H1 (cell line): Measurements from ENCODE around the gene TMEM97. TPM values are rescaled to one million over a fixed set of nuclear protein-coding genes. Genes with fewer than 3 reads are reported as not detected.

ENCODE experiments used
- CTCF ChIA-PET: fragments of 300-600 bp; sonication (Branson Sonifier 250); formaldehyde crosslinking; loops from one replicate; lab custom pipeline; 2021; ENCODE audit not compliant: partially characterized antibody; lab: Charles Lee
- POLR2A ChIA-PET: fragments of 300-600 bp; sonication (Branson Sonifier 250); formaldehyde crosslinking; loops from one replicate; lab custom pipeline; 2021; ENCODE audit warnings: inconsistent platforms; ENCODE audit not compliant: partially characterized antibody; lab: Charles Lee
- DNase-seq, 2 experiments: peaks; one replicate each; pipeline versions ENCODE4 v3.0.0 to v3.0.0-alpha.2; 2010 to 2022; ENCODE audit warnings: low spot score in 2 of 2, low read depth in 1 of 2, mixed read lengths in 1 of 2
- FAIRE-seq: peaks from 2 replicates; lab custom pipeline; 2011; peaks lifted over from hg19 to GRCh38; lab: Jason Lieb, UNC
- H2AFZ ChIP-seq: 2 replicates; pipeline ENCODE4 v1.8.1; 2012; ENCODE audit warnings: low read length, inconsistent platforms
- H2AK5ac ChIP-seq: 2 replicates; pipeline ENCODE4 v1.6.1; 2013; ENCODE audit warnings: low read depth, low read length
- H2BK120ac ChIP-seq: replicated peaks from 2 replicates; pipeline ENCODE3; 2013; ENCODE audit warnings: low read depth, low read length, inconsistent platforms
- H2BK12ac ChIP-seq: 2 replicates; pipeline ENCODE4 v1.6.1; 2013; ENCODE audit warnings: low read depth, low read length
- H2BK15ac ChIP-seq: 2 replicates; pipeline ENCODE4 v1.6.1; 2013; ENCODE audit warnings: low read length
- H2BK20ac ChIP-seq: 2 replicates; pipeline ENCODE4 v1.6.1; 2013; ENCODE audit warnings: low read length
- H2BK5ac ChIP-seq: 2 replicates; pipeline ENCODE4 v1.6.1; 2013; ENCODE audit warnings: low read depth, low read length
- H3K14ac ChIP-seq: 2 replicates; pipeline ENCODE4 v1.6.1; 2013; ENCODE audit warnings: inconsistent platforms; ENCODE audit not compliant: insufficient read length
- H3K18ac ChIP-seq: 2 replicates; pipeline ENCODE4 v1.6.1; 2013; ENCODE audit warnings: low read length; ENCODE audit errors: extremely low read depth
- H3K23ac ChIP-seq: 2 replicates; pipeline ENCODE4 v1.6.1; 2013; ENCODE audit warnings: inconsistent platforms; ENCODE audit not compliant: insufficient read length
- H3K23me2 ChIP-seq: 2 replicates; pipeline ENCODE4 v1.6.1; 2013; ENCODE audit warnings: low read depth, low read length
- H3K27ac ChIP-seq: 2 replicates; pipeline ENCODE4 v1.6.1; 2011; ENCODE audit warnings: low read depth, low read length, inconsistent platforms
- H3K27me3 ChIP-seq, 4 experiments: replicated peaks in 1 of 4; 1 replicate in 1 of 4; 2 replicates in 3 of 4; pipeline versions ENCODE4 v1.6.1 to v1.8.1; 2011 to 2013; ENCODE audit warnings: low read length in 3 of 4, mild to moderate bottlenecking in 3 of 4, inconsistent platforms in 2 of 4, mixed read lengths in 2 of 4, moderate library complexity in 1 of 4; ENCODE audit not compliant: control insufficient read depth in 3 of 4, insufficient read depth in 3 of 4; ENCODE audit errors: extremely low read depth in 1 of 4
- H3K36me3 ChIP-seq, 4 experiments: 2 replicates each; pipeline versions ENCODE4 v1.6.1 to v1.8.1; 2011 to 2013; ENCODE audit warnings: mild to moderate bottlenecking in 4 of 4, low read length in 3 of 4, moderate library complexity in 2 of 4, control low read depth in 1 of 4, inconsistent platforms in 1 of 4; ENCODE audit not compliant: insufficient read depth in 4 of 4, control insufficient read depth in 2 of 4
- H3K4ac ChIP-seq: replicated peaks from 2 replicates; pipeline ENCODE3; 2013; ENCODE audit warnings: low read length, low read depth, mixed read lengths, inconsistent platforms; ENCODE audit not compliant: insufficient read length
- H3K4me1 ChIP-seq, 4 experiments: replicated peaks in 1 of 4; 1 replicate in 1 of 4; 2 replicates in 3 of 4; pipeline versions ENCODE4 v1.6.1 to v1.8.1; 2011 to 2013; ENCODE audit warnings: low read length in 3 of 4, inconsistent platforms in 2 of 4, mixed read lengths in 1 of 4; ENCODE audit not compliant: insufficient read depth in 4 of 4, control insufficient read depth in 3 of 4
- H3K4me2 ChIP-seq, 2 experiments: 2 replicates each; pipeline versions ENCODE4 v1.6.1 to v1.8.1; 2011 to 2013; ENCODE audit warnings: low read depth in 2 of 2, low read length in 2 of 2, control low read depth in 1 of 2, inconsistent platforms in 1 of 2, mild to moderate bottlenecking in 1 of 2; ENCODE audit not compliant: insufficient read depth in 1 of 2
- H3K4me3 ChIP-seq, 4 experiments: fragments of 200-600, 300-600 bp in 1 of 4; sonication (generic), shearing (Covaris generic), sonication (Bioruptor Twin) in 1 of 4; 2 replicates each; pipeline versions ENCODE4 v1.5.1 to v1.8.1; 2011 to 2016; ENCODE audit warnings: low read length in 4 of 4, low read depth in 3 of 4, control low read depth in 2 of 4, inconsistent platforms in 2 of 4, mild to moderate bottlenecking in 2 of 4, mixed read lengths in 1 of 4, moderate library complexity in 1 of 4; ENCODE audit not compliant: insufficient read depth in 2 of 4; ENCODE audit errors: extremely low read depth in 1 of 4
- H3K56ac ChIP-seq: replicated peaks from 2 replicates; pipeline ENCODE3; 2013; ENCODE audit warnings: low read depth, mild to moderate bottlenecking, mixed read lengths, low read length, inconsistent platforms; ENCODE audit not compliant: insufficient read length
- H3K79me1 ChIP-seq: 2 replicates; pipeline ENCODE4 v1.6.1; 2013; ENCODE audit warnings: low read depth, low read length, control low read depth
- H3K79me2 ChIP-seq, 2 experiments: 2 replicates each; pipeline versions ENCODE4 v1.6.1 to v1.8.1; 2012 to 2013; ENCODE audit warnings: low read length in 2 of 2, mild to moderate bottlenecking in 2 of 2, inconsistent platforms in 1 of 2; ENCODE audit not compliant: insufficient read depth in 2 of 2, control insufficient read depth in 1 of 2
- H3K9ac ChIP-seq, 4 experiments: replicated peaks in 1 of 4; 1 replicate in 1 of 4; 2 replicates in 3 of 4; pipeline versions ENCODE4 v1.6.1 to v1.8.1; 2011 to 2013; ENCODE audit warnings: low read depth in 3 of 4, low read length in 3 of 4, control low read depth in 2 of 4, mild to moderate bottlenecking in 2 of 4, moderate library complexity in 2 of 4, inconsistent platforms in 1 of 4; ENCODE audit errors: extremely low read depth in 1 of 4
- H3K9me3 ChIP-seq, 2 experiments: 2 replicates each; pipeline versions ENCODE4 v1.6.1 to v1.8.1; 2012 to 2013; ENCODE audit warnings: mild to moderate bottlenecking in 2 of 2, moderate library complexity in 2 of 2, control low read depth in 1 of 2, inconsistent platforms in 1 of 2, low read depth in 1 of 2, low read length in 1 of 2, mixed read lengths in 1 of 2; ENCODE audit not compliant: insufficient read depth in 2 of 2
- H4K20me1 ChIP-seq, 2 experiments: replicated peaks in 1 of 2; 2 replicates each; pipeline versions ENCODE3 to v1.8.1; 2011 to 2013; ENCODE audit warnings: inconsistent platforms in 2 of 2, low read length in 2 of 2, mild to moderate bottlenecking in 1 of 2; ENCODE audit not compliant: insufficient read depth in 2 of 2, control insufficient read depth in 1 of 2
- H4K5ac ChIP-seq: 2 replicates; pipeline ENCODE4 v1.6.1; 2013; ENCODE audit warnings: low read length, low read depth, mixed read lengths, inconsistent platforms; ENCODE audit not compliant: insufficient read length
- H4K8ac ChIP-seq: 2 replicates; pipeline ENCODE4 v1.8.0; 2013; ENCODE audit warnings: mild to moderate bottlenecking, moderate library complexity, low read length, inconsistent platforms; ENCODE audit not compliant: insufficient read depth; ENCODE audit errors: extremely low read depth
- H4K91ac ChIP-seq: replicated peaks from 2 replicates; pipeline ENCODE3; 2013; ENCODE audit warnings: low read length, mixed read lengths, inconsistent platforms; ENCODE audit not compliant: insufficient read length
- ASH2L ChIP-seq: fragments of 200-600, 300-600 bp; sonication (generic); IDR thresholded peaks from one replicate; pipeline ENCODE4 v1.7.1; 2017; ENCODE audit warnings: low read length
- GABPA ChIP-seq: IDR thresholded peaks from 2 replicates; pipeline ENCODE4 v1.6.1; 2011; ENCODE audit warnings: mild to moderate bottlenecking, low read length, moderate library complexity, borderline replicate concordance; ENCODE audit not compliant: insufficient read depth
- KDM4A ChIP-seq: IDR thresholded peaks from one replicate; pipeline ENCODE4 v1.7.1; 2012; ENCODE audit warnings: low read depth, mild to moderate bottlenecking, moderate library complexity, low read length, inconsistent platforms; ENCODE audit not compliant: severe bottlenecking
- SRF ChIP-seq: IDR thresholded peaks from 2 replicates; pipeline ENCODE4 v1.6.1; 2011; ENCODE audit warnings: mild to moderate bottlenecking, low read depth, low read length, moderate library complexity
- YY1 ChIP-seq: IDR thresholded peaks from 2 replicates; pipeline ENCODE4 v1.6.1; 2011; ENCODE audit warnings: low read depth, mild to moderate bottlenecking, low read length
- ZNF274 ChIP-seq: IDR thresholded peaks from 2 replicates; pipeline ENCODE4 v1.7.0; 2012; ENCODE audit warnings: low read length, borderline replicate concordance; ENCODE audit errors: extremely low read depth
- WGBS, 2 experiments: shearing (Covaris generic) in 1 of 2; methylation state at CpG; one replicate each; pipeline versions ENCODE4 v1.1.6 to v1.1.7; 2013 to 2015; ENCODE audit warnings: low lambda C conversion rate in 2 of 2, mixed read lengths in 2 of 2, inconsistent platforms in 1 of 2, low coverage in 1 of 2, missing lambda C conversion rate in 1 of 2; ENCODE audit not compliant: insufficient replicate concordance in 2 of 2, insufficient coverage in 1 of 2, insufficient read length in 1 of 2; ENCODE audit errors: extremely low coverage in 1 of 2, missing lambda C conversion rate in 1 of 2; 5-methylcytosine and 5-hydroxymethylcytosine counted together
- polyA plus RNA-seq, 7 experiments: library from polyadenylated mRNA; depleted of rRNA in 3 of 7; stranded (reverse) in 5 of 7; unstranded in 2 of 7; fragments of >200 nt in 5 of 7; fragments of 200-250 nt in 2 of 7; gene quantifications; 1 replicate in 5 of 7; 2 replicates in 1 of 7; 4 replicates in 1 of 7; pipeline versions ENCODE4 v1.2.1 to v1.2.3, GENCODE V29; 2011 to 2013; ENCODE audit warnings: missing spikeins in 2 of 7, mixed read lengths in 2 of 7
- total RNA-seq: library from RNA; stranded (reverse); fragmentation: NEBNext Ultra II Directional; extraction: Animal tissue kit (Norgen Biotek cat#: 25700); gene quantifications from 2 replicates; pipeline ENCODE4 v1.2.1, GENCODE V29; 2021
- TF ChIP-seq, protein P1 (sequence below), 3 experiments: IDR thresholded peaks; 1 replicate in 2 of 3; 2 replicates in 1 of 3; pipeline versions ENCODE4 v1.5.1 to v1.6.1; 2011; ENCODE audit warnings: low read length in 3 of 3, mild to moderate bottlenecking in 3 of 3, inconsistent platforms in 2 of 3, low read depth in 1 of 3, moderate library complexity in 1 of 3; ENCODE audit not compliant: insufficient read depth in 1 of 3; ENCODE audit errors: control extremely low read depth in 1 of 3

TMEM97 gene
- total and polyA plus RNA-seq, 2 of the 8 experiments (the other 6 are each of a cell fraction or from before 2014, with no cell fraction given): 126 to 130 TPM

DNA sequence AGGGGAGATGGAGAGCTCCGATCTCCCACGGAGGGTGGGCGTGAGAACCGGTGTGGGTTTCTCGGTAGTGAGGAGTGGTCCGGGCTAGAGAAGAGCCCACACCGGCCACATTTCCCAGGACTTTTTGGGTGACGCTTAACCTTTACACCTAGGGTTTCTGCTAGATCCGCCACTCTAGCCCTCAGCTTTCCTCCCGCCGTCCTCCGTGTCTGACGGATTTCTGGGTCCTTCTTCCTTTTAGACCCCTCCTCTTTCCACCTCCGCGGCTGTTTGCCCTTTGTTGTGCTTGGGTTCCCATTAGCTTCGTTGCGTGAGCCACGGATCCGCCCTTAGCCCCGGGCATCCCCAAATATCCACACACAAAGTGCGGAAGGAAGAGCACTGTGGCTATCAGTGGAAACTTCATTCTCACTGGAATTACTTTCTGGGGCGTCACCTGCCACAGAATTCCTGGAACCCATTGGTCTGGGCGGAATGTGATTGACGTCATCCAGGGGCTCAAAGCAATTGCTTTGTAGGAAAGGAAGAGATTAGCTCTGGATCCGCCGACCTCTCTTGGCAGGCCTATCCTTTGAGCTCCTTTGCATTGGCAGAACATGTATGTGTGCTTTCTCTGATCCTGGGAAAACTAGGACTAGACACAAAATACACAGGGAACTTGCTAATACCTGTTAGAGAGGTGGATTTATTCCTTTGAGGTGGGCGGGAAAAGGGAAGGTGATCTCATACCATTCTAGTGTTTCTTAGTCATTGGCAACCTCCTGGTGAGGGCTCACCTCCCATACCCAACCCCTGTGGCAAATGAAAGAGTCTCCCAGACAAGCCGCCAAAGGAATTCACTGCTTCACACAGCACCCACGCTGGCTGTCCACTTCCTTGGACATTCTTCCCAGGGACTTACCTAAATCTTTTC, 17.2 kb downstream of the TMEM97 start:
- Histone ChIP-seq H4K8ac (peak overlapping the region; percentile 66; the same call in 1 of the 2 replicates), H3K27me3 (no peaks in the 10 kb centered on the region), H3K23ac (no peak overlapping the region), H3K9ac (peak overlapping the region; percentile 68 to 83 (median 78)), H3K36me3 (peaks cover 0 to 3% (median under 1%) of the 10 kb centered on the region in 4 experiments; a peak in 4 of 8 replicates), H2BK120ac (no peak overlapping the region), H2BK15ac (no peak overlapping the region), H3K56ac (peak overlapping the region; percentile 38), H3K14ac (no peak overlapping the region), H3K4me3 (peak overlapping the region; percentile 87 to 95 (median 92)), H3K9me3 (no peaks in the 10 kb centered on the region), H4K20me1 (peaks cover 2% of the 10 kb centered on the region in 2 experiments), H2BK12ac (no peak overlapping the region), H2BK20ac (no peak overlapping the region), H4K5ac (no peak overlapping the region), H3K27ac (peak overlapping the region; percentile 72), H3K23me2 (peaks cover 10% of the 10 kb centered on the region; the same call in 1 of the 2 replicates), H3K18ac (no peak overlapping the region; the same call in 1 of the 2 replicates), H3K79me2 (peaks cover 0 to 13% of the 10 kb centered on the region in 2 experiments; a peak in 2 of 4 replicates), H3K4me1 (peaks cover 0 to 10% (median 8%) of the 10 kb centered on the region in 4 experiments; a peak in 6 of 7 replicates), H2AFZ (peak overlapping the region; percentile 70), H2BK5ac (peak overlapping the region; percentile 77), H3K4me2 (peak overlapping the region; percentile 90 to 91), H4K91ac (peak overlapping the region; percentile 38), H3K4ac (no peak overlapping the region), H2AK5ac (no peak overlapping the region), H3K79me1 (peaks cover 16% of the 10 kb centered on the region)
- DNase-seq: peak in 1 of 2 experiments; percentile 70
- CTCF ChIA-PET: interaction anchor here (0.7 to 1.9 kb wide), 11 partner anchors 9 to 85 kb away, joined by 3 to 7 read pairs (median 4); partner anchors contain the start of gene VTN
- POLR2A ChIA-PET: interaction anchor here (0.9 to 2.9 kb wide), 16 partner anchors 8 to 274 kb away, joined by 3 to 19 read pairs (median 7); partner anchors contain the start of genes POLDIP2, SEBOX and TMEM97
- FAIRE-seq: peak; percentile 57
- 5% methylated on average over 25 of the region's 29 CpGs; no CpG with 5 or more reads in 1 of the 2 experiments for WGBS, 2 experiments
- TF ChIP-seq ASH2L (no peak), ZNF274 (no peak), GABPA (no peak), KDM4A (peak; percentile 40), SRF (no peak), YY1 (no peak)
- TF ChIP-seq, protein P1, sequence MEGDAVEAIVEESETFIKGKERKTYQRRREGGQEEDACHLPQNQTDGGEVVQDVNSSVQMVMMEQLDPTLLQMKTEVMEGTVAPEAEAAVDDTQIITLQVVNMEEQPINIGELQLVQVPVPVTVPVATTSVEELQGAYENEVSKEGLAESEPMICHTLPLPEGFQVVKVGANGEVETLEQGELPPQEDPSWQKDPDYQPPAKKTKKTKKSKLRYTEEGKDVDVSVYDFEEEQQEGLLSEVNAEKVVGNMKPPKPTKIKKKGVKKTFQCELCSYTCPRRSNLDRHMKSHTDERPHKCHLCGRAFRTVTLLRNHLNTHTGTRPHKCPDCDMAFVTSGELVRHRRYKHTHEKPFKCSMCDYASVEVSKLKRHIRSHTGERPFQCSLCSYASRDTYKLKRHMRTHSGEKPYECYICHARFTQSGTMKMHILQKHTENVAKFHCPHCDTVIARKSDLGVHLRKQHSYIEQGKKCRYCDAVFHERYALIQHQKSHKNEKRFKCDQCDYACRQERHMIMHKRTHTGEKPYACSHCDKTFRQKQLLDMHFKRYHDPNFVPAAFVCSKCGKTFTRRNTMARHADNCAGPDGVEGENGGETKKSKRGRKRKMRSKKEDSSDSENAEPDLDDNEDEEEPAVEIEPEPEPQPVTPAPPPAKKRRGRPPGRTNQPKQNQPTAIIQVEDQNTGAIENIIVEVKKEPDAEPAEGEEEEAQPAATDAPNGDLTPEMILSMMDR (IDR thresholded peaks at IDR 0.05; ENCODE audit: control extremely low read depth in 1 of 3, insufficient read depth in 1 of 3, low read depth in 1 of 3, low read length in 3 of 3): no peak
